Gastroesophageal sphincter (tissue), 4 donors: Measurements from ENCODE around the gene OCIAD1. TPM values are rescaled to one million over a fixed set of nuclear protein-coding genes. Genes with fewer than 3 reads are reported as not detected.

Experiments
- ATAC-seq: fragments of 150-250 bp; one replicate; pipeline ENCODE4 v1.9.1; 2016; ENCODE audit warnings: mild to moderate bottlenecking, moderate library complexity
- H3K27ac ChIP-seq, 4 donors: fragments of 200-600 bp; sonication (generic) in 3 of 4; 1 replicate in 3 of 4; 2 replicates in 1 of 4; pipeline ENCODE4 v1.5.1; 2016 to 2019
- H3K27me3 ChIP-seq: fragments of 200-600 bp; sonication (generic); one replicate; pipeline ENCODE4 v1.5.1; 2019
- H3K36me3 ChIP-seq, 2 donors: fragments of 200-600 bp; sonication (generic); one replicate each; pipeline ENCODE4 v1.5.1; 2019; ENCODE audit warnings: control low read depth in 1 of 2
- H3K4me1 ChIP-seq, 3 donors: fragments of 200-600 bp; sonication (generic); 1 replicate in 2 of 3; 2 replicates in 1 of 3; pipeline ENCODE4 v1.5.1; 2016 to 2019; ENCODE audit warnings: control low read depth in 2 of 3
- H3K4me3 ChIP-seq, 2 donors: fragments of 200-600 bp; sonication (generic); one replicate each; pipeline ENCODE4 v1.5.1; 2019; ENCODE audit warnings: mild to moderate bottlenecking in 1 of 2, moderate library complexity in 1 of 2
- H3K9me3 ChIP-seq, 3 donors: fragments of 200-600 bp; sonication (generic); one replicate each; pipeline ENCODE4 v1.5.1; 2017 to 2019; ENCODE audit warnings: control low read depth in 2 of 3
- EP300 ChIP-seq: sonication (generic); formaldehyde crosslinking; IDR thresholded peaks from one replicate; pipeline ENCODE4 v1.6.1; 2017; ENCODE audit warnings: antibody characterized with exemption, mild to moderate bottlenecking
- POLR2A ChIP-seq, 2 donors: fragments of 450-650 bp; IDR thresholded peaks; one replicate each; pipeline ENCODE4 v1.6.1; 2017; ENCODE audit warnings: antibody characterized with exemption in 2 of 2, mild to moderate bottlenecking in 2 of 2, moderate library complexity in 1 of 2
- POLR2AphosphoS5 ChIP-seq: sonication (generic); formaldehyde crosslinking; IDR thresholded peaks from one replicate; pipeline ENCODE4 v1.6.1; 2017; ENCODE audit warnings: antibody characterized with exemption
- WGBS, 2 donors: methylation state at CpG; one replicate each; pipeline ENCODE4 v1.1.5; 2018; ENCODE audit warnings: low coverage in 1 of 2; 5-methylcytosine and 5-hydroxymethylcytosine counted together
- total RNA-seq, 4 donors: library from RNA; depleted of rRNA; stranded (reverse); fragments of >200 nt; gene quantifications; one replicate each; pipeline ENCODE4 v1.1.0, GENCODE V29; 2016
- TF ChIP-seq, protein P1 (sequence below), 4 experiments: fragments of 200-600 bp in 2 of 4; fragments of 450-650 bp in 2 of 4; sonication (generic) in 1 of 4; IDR thresholded peaks; one replicate each; pipeline ENCODE4 v1.5.1; 2017 to 2019; ENCODE audit warnings: antibody characterized with exemption in 4 of 4, mild to moderate bottlenecking in 2 of 4, moderate library complexity in 2 of 4

The OCIAD1 gene
- total RNA-seq, 4 donors from 2014 or later = 97.3 to 134 (median 116) TPM

DNA sequence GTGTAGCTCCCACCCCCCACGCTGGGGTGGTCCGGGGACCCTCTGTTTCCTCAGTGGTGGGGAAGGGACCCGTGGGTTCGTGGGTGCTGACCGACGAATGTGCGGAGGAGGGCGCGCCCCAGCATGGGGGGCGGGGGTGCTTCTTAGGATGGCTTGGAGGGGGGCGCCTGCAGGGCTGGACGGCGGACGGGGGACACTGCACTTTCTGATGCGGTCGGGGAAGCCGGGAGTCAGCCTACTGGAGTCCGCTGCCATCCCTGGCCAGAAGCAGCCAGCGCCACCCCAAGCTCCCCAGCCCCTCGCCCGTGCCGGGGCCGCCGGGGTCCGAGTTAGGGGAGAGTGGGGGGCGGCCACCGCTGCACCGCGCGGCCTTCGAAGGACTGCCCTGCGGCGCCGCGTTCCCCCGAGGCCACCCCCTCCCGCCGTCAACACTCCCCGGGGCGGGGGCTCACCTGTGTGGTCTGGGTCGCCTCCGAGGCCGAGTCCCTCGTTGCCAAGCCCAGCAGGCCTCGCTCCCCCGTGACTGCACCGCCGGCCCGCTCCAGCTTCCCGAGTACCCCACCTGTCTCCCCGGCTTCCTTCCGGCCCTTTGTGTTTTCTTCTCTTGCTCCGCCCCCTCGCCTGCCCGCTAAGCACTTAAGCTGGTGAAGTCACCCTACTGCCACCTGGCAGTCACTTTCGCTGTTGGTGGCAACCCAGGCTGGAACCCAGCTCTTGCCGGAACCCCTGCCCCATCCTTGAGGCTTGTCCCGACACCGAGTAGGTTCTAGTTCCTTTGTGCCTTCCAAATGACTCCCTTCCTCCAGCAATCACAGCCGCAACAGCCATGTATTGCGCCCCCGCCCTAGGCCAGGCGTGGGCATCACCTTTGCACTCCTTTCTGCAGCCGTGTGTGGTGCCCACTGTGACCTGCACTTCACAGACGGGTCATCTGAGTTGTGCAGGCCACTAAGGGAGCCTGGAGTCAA lies 75.6 kb downstream of the OCIAD1 start, which contains the start of gene OCIAD2:
Gene OCIAD2, minus strand, starts transcription at position 569 of the 968 bp plus-strand sequence. CDS start 2,225 bp downstream, outside the sequence.
- H3K27me3 ChIP-seq = peaks cover 8% of the 10 kb centered on the region
- 2 to 30% methylated on average over 13 of the region's 65 CpGs for WGBS, 2 donors
- peak within 1 kb of the TSS; percentile 49 to 73 for H3K4me3 ChIP-seq
- peak; percentile 57 for ATAC-seq
- H3K9me3 ChIP-seq = no peaks in the 10 kb centered on the region
- H3K4me1 ChIP-seq = peaks cover 0 to 17% (median 4%) of the 10 kb centered on the region in 3 donors
- peaks cover 0 to 11% of the 10 kb centered on the region in 2 donors for H3K36me3 ChIP-seq
- TF ChIP-seq POLR2A (IDR thresholded peaks at IDR 0.05) = no peak
- TF ChIP-seq, protein P1, sequence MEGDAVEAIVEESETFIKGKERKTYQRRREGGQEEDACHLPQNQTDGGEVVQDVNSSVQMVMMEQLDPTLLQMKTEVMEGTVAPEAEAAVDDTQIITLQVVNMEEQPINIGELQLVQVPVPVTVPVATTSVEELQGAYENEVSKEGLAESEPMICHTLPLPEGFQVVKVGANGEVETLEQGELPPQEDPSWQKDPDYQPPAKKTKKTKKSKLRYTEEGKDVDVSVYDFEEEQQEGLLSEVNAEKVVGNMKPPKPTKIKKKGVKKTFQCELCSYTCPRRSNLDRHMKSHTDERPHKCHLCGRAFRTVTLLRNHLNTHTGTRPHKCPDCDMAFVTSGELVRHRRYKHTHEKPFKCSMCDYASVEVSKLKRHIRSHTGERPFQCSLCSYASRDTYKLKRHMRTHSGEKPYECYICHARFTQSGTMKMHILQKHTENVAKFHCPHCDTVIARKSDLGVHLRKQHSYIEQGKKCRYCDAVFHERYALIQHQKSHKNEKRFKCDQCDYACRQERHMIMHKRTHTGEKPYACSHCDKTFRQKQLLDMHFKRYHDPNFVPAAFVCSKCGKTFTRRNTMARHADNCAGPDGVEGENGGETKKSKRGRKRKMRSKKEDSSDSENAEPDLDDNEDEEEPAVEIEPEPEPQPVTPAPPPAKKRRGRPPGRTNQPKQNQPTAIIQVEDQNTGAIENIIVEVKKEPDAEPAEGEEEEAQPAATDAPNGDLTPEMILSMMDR (IDR thresholded peaks at IDR 0.05) = peak in 1 of 4 experiments; percentile 24
- H3K27ac ChIP-seq = peak within 1 kb of the TSS in 2 of 4 donors; percentile 14 to 64

DNA sequence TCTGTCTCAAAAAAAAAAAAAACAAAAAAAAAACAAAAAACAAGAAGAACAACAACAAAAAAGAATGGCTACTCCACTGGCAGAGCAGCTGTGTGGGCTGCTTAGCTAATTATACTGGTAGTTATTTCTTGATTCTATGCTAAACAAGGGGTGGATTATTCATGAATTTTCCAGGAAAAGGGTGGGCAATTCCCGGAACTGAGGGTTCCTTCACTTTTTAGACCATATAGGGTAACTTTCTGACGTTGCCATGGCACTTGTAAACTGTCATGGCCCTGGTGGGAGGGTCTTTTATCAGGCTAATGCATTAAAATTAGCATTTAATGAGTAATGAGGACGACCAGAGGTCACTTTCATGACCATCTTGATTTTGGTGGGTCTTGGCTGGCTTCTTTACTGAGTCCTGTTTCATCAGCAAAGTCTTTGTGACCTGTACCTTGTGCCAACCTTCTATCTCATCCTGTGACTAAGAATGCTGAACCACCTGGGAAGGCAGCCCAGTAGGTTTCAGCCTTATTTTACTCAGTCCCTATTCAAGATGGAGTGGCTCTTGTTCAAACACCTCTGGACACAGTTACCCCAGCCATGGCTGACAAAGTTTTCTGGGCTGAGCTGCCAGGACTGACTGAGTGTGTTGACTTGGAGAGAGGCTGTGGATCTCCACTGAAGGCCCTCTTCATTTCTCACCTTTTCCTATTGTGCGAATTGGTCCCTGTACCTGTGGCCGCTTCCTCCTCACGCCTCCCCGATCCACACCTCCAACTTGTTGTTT lies 77.0 kb downstream of the OCIAD1 start:
- TF ChIP-seq EP300 (no peak), POLR2AphosphoS5 (no peak), POLR2A (IDR thresholded peaks at IDR 0.05) (no peak)
- TF ChIP-seq, protein P1 (IDR thresholded peaks at IDR 0.05) = no peak
- Histone ChIP-seq H3K36me3 (no peaks in the 10 kb centered on the region), H3K4me3 (no peak overlapping the region), H3K27me3 (peaks cover 8% of the 10 kb centered on the region), H3K4me1 (peaks cover 0 to 17% (median 4%) of the 10 kb centered on the region in 3 donors), H3K9me3 (no peaks in the 10 kb centered on the region), H3K27ac (no peak overlapping the region)
- 87 to 90% methylated on average over 6 to 7 of the region's 7 CpGs for WGBS, 2 donors
- no peak for ATAC-seq

DNA sequence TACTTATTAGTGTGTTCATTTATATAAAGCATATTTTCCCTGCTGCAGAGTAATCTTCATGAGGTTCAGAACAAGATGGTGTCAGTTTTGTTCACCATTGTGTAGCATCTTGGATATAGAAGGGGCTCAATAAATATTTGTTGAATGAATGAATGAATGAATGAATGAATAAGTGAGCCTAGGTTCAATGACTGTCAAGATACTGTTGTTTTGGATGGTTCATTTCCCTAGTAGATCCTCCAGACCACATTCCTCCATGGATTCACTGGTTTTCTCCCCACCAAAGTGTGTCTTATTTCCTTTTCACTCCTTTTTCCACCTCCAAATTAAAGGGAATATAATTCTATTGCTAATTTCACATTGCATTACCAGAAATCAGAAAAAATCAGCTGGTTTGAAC lies 77.8 kb downstream of the OCIAD1 start:
- Histone ChIP-seq H3K4me1 (peaks cover 0 to 17% (median 4%) of the 10 kb centered on the region in 3 donors), H3K36me3 (no peaks in the 10 kb centered on the region), H3K27me3 (peaks cover 8% of the 10 kb centered on the region), H3K4me3 (no peak overlapping the region), H3K9me3 (no peaks in the 10 kb centered on the region), H3K27ac (no peak overlapping the region)
- ATAC-seq = no peak
- TF ChIP-seq POLR2A (IDR thresholded peaks at IDR 0.05) = no peak
- TF ChIP-seq, protein P1 (IDR thresholded peaks at IDR 0.05) = no peak
- no peak for TF ChIP-seq POLR2AphosphoS5
- TF ChIP-seq EP300 = no peak

DNA sequence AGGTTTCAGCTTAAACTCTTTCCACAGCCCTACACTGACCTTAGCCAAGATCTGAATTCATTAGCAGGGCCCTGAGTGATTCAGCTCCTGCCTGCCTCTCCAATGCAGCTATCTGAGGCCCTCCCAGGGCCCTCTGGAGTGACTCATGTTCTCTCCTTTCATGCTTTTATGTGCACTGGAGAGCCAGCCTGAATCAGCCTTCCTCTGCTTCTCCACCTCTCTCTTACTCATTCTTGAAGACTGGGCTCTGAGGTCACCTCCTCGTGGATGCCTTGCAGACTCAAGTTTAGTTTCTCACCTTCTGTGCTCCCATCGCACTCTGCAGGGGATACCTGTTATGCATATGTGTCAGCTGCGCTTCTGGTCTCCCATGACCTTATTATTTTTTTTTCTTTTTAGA lies 78.8 kb downstream of the OCIAD1 start:
- WGBS, 2 donors = 54 to 77% methylated on average over 2 to 3 of the region's 3 CpGs
- peaks cover 0 to 17% (median 4%) of the 10 kb centered on the region in 3 donors for H3K4me1 ChIP-seq
- TF ChIP-seq, protein P1 (IDR thresholded peaks at IDR 0.05) = no peak
- TF ChIP-seq POLR2A (IDR thresholded peaks at IDR 0.05) = no peak
- TF ChIP-seq POLR2AphosphoS5 = no peak
- TF ChIP-seq EP300 = no peak
- no peaks in the 10 kb centered on the region for H3K36me3 ChIP-seq
- H3K4me3 ChIP-seq = no peak overlapping the region
- peaks cover 8% of the 10 kb centered on the region for H3K27me3 ChIP-seq
- H3K9me3 ChIP-seq = no peaks in the 10 kb centered on the region
- H3K27ac ChIP-seq = no peak overlapping the region
- no peak for ATAC-seq
